Tibial nerve (tissue), 4 donors: ENCODE data around the gene DOK6. TPM values are rescaled to one million over a fixed set of nuclear protein-coding genes. Genes with fewer than 3 reads are reported as not detected.

ENCODE experiments used
- DNase-seq, 2 donors: peaks; one replicate each; pipeline ENCODE4 v3.0.0-alpha.2; 2019; ENCODE audit warnings: low spot score in 2 of 2
- H3K27ac ChIP-seq, 4 donors: fragments of 200-600 bp; sonication (generic) in 3 of 4; one replicate each; pipeline ENCODE4 v1.5.1; 2017 to 2019; ENCODE audit warnings: mild to moderate bottlenecking in 1 of 4
- H3K27me3 ChIP-seq, 2 donors: fragments of 200-600 bp; sonication (generic) in 1 of 2; one replicate each; pipeline versions ENCODE4 v1.5.1 to v1.6.0; 2017 to 2019
- H3K36me3 ChIP-seq, 3 donors: fragments of 200-600 bp; sonication (generic); one replicate each; pipeline ENCODE4 v1.5.1; 2018 to 2019
- H3K4me1 ChIP-seq, 4 donors: fragments of 200-600 bp; sonication (generic) in 3 of 4; one replicate each; pipeline ENCODE4 v1.5.1; 2017 to 2019
- H3K4me3 ChIP-seq, 4 donors: fragments of 200-600 bp; sonication (generic) in 3 of 4; one replicate each; pipeline ENCODE4 v1.5.1; 2017 to 2019; ENCODE audit warnings: mild to moderate bottlenecking in 1 of 4, moderate library complexity in 1 of 4
- H3K9me3 ChIP-seq, 4 donors: fragments of 200-600 bp; sonication (generic) in 3 of 4; one replicate each; pipeline ENCODE4 v1.5.1; 2017 to 2019
- CTCF ChIP-seq, 5 experiments: fragments of 200-600 bp in 3 of 5; fragments of 450-650 bp in 2 of 5; sonication (generic) in 3 of 5; IDR thresholded peaks; one replicate each; pipeline ENCODE4 v1.5.1; 2016 to 2019; ENCODE audit warnings: antibody characterized with exemption in 5 of 5, mild to moderate bottlenecking in 3 of 5, moderate library complexity in 2 of 5
- EP300 ChIP-seq, 2 donors: sonication (generic); formaldehyde crosslinking; IDR thresholded peaks; one replicate each; pipeline ENCODE4 v1.6.1; 2017; ENCODE audit warnings: antibody characterized with exemption in 2 of 2, mild to moderate bottlenecking in 1 of 2
- POLR2A ChIP-seq, 2 donors: fragments of 450-650 bp; IDR thresholded peaks; one replicate each; pipeline ENCODE4 v1.6.1; 2017; ENCODE audit warnings: antibody characterized with exemption in 2 of 2, mild to moderate bottlenecking in 2 of 2, moderate library complexity in 2 of 2
- WGBS, 2 donors: methylation state at CpG; one replicate each; pipeline ENCODE4 v1.1.5; 2018; 5-methylcytosine and 5-hydroxymethylcytosine counted together
- total RNA-seq, 4 donors: library from RNA; depleted of rRNA; stranded (reverse); fragments of >200 nt; gene quantifications; one replicate each; pipeline ENCODE4 v1.1.0, GENCODE V29; 2016

DOK6 gene
- total RNA-seq, 4 donors from 2014 or later, result 4.0 to 28.6 (median 6.1) TPM

- Histone ChIP-seq H3K36me3 (no peaks in the 10 kb centered on the region), H3K27ac (no peak overlapping the region), H3K4me3 (no peak overlapping the region), H3K9me3 (no peaks in the 10 kb centered on the region), H3K27me3 (no peaks in the 10 kb centered on the region), H3K4me1 (no peaks in the 10 kb centered on the region)
- TF ChIP-seq POLR2A (IDR thresholded peaks at IDR 0.05) (no peak), EP300 (IDR thresholded peaks at IDR 0.05) (no peak), CTCF (IDR thresholded peaks at IDR 0.05) (no peak)
- DNase-seq, result no peak
- WGBS, 2 donors, result 85% methylated on average over 3 of the region's 3 CpGs
These were observed 297.0 kb downstream of the DOK6 start for GRCh38 chr18:69697689-69698088.

- no peak for DNase-seq
- no peak overlapping the region for H3K27ac ChIP-seq
- H3K9me3 ChIP-seq, result no peaks in the 10 kb centered on the region
- no peaks in the 10 kb centered on the region for H3K27me3 ChIP-seq
- TF ChIP-seq POLR2A (IDR thresholded peaks at IDR 0.05) (no peak), CTCF (IDR thresholded peaks at IDR 0.05) (no peak), EP300 (IDR thresholded peaks at IDR 0.05) (no peak)
- WGBS, 2 donors, result 90 to 91% methylated on average over 2 of the region's 2 CpGs
- no peaks in the 10 kb centered on the region for H3K36me3 ChIP-seq
- H3K4me1 ChIP-seq, result peaks cover 0 to 5% (median 0%) of the 10 kb centered on the region in 4 donors
- no peak overlapping the region for H3K4me3 ChIP-seq
These were observed 300.6 kb downstream of the DOK6 start for GRCh38 chr18:69701305-69701704.

- Histone ChIP-seq H3K36me3 (no peaks in the 10 kb centered on the region), H3K27me3 (no peaks in the 10 kb centered on the region), H3K27ac (no peak overlapping the region), H3K9me3 (no peaks in the 10 kb centered on the region), H3K4me3 (no peak overlapping the region), H3K4me1 (peaks cover 0 to 5% (median 0%) of the 10 kb centered on the region in 4 donors)
- DNase-seq, result no peak
- TF ChIP-seq CTCF (IDR thresholded peaks at IDR 0.05) (no peak), POLR2A (IDR thresholded peaks at IDR 0.05) (no peak), EP300 (IDR thresholded peaks at IDR 0.05) (no peak)
These were observed 302.8 kb downstream of the DOK6 start for GRCh38 chr18:69703461-69703860.

GRCh38 chr18:69705987-69706386, 305.3 kb downstream of the DOK6 start:
- H3K27ac ChIP-seq, result no peak overlapping the region
- H3K4me3 ChIP-seq, result no peak overlapping the region
- TF ChIP-seq POLR2A (IDR thresholded peaks at IDR 0.05) (no peak), EP300 (IDR thresholded peaks at IDR 0.05) (no peak), CTCF (IDR thresholded peaks at IDR 0.05) (no peak)
- H3K9me3 ChIP-seq, result no peaks in the 10 kb centered on the region
- H3K27me3 ChIP-seq, result no peaks in the 10 kb centered on the region
- WGBS, 2 donors, result 47 to 64% methylated on average over 2 of the region's 2 CpGs
- peaks cover 0 to 5% (median 0%) of the 10 kb centered on the region in 4 donors for H3K4me1 ChIP-seq
- no peaks in the 10 kb centered on the region for H3K36me3 ChIP-seq
- DNase-seq, result no peak

- H3K4me1 ChIP-seq, result peaks cover 0 to 5% (median 0%) of the 10 kb centered on the region in 4 donors
- H3K4me3 ChIP-seq, result no peak overlapping the region
- TF ChIP-seq EP300 (IDR thresholded peaks at IDR 0.05), result no peak
- WGBS, 2 donors, result 82 to 85% methylated on average over 7 of the region's 7 CpGs
- DNase-seq, result no peak
- no peak overlapping the region for H3K27ac ChIP-seq
- H3K36me3 ChIP-seq, result no peaks in the 10 kb centered on the region
- H3K9me3 ChIP-seq, result no peaks in the 10 kb centered on the region
- H3K27me3 ChIP-seq, result no peaks in the 10 kb centered on the region
These were observed 308.2 kb downstream of the DOK6 start for GRCh38 chr18:69708844-69709243.
